ENCODE results near the gene NR3C1. TPM values are rescaled to one million over a fixed set of nuclear protein-coding genes. Genes with fewer than 3 reads are reported as not detected.

NR3C1 gene
- polyA plus RNA-seq, 1 donor (not counting 4 experiments of a cell fraction or from before 2014, with no cell fraction given): 30.7 TPM

DNA sequence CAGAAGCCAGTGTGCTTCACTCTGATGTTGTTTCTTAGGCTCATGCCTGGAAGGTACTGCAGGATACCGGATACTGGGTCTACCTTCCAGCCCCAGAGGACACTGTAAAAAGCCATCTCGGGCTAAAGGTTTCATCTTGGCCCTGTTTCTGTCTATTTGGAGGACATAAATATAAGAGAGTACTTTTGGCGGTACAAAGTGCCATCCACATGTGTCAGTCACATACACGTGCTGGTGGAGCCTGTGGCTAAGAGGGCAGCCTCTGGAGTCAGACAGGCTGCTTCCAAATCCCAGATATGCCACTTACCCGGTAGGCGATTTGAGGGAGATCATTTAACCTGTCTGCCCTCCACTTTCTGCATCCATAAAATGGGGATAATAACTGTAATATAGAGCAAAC is 160.4 kb downstream of the NR3C1 start:
- Histone ChIP-seq H3K79me2 (ENCODE audit: control insufficient read depth, insufficient read depth, low read length) (no peaks in the 10 kb centered on the region), H3K9me1 (ENCODE audit: control insufficient read depth, extremely low read depth, insufficient read depth, low read length) (no peaks in the 10 kb centered on the region), H3K4me3 (ENCODE audit: control insufficient read depth in 2 of 3, extremely low read depth in 1 of 3, insufficient read depth in 2 of 3, low read depth in 1 of 3, low read length in 3 of 3) (no peak overlapping the region), H3K4me2 (ENCODE audit: control insufficient read depth, extremely low read depth, insufficient read depth, low read depth, low read length) (peak overlapping the region; percentile 87), H3K27ac (ENCODE audit: control insufficient read depth, insufficient read depth, low read length) (peak overlapping the region; percentile 99), H3K4me1 (ENCODE audit: control insufficient read depth, extremely low read depth, insufficient read depth, low read length) (peaks cover 52% of the 10 kb centered on the region), H3K9ac (ENCODE audit: control insufficient read depth, extremely low read depth, insufficient read depth, low read length) (peak overlapping the region; percentile 42), H3K9me3 (ENCODE audit: control insufficient read depth, low read depth, low read length) (no peaks in the 10 kb centered on the region), H3K27me3 (ENCODE audit: control insufficient read depth, extremely low read depth, insufficient read depth, low read length) (no peaks in the 10 kb centered on the region), H3K36me3 (ENCODE audit: control insufficient read depth in 2 of 2, extremely low read depth in 1 of 2, insufficient read depth in 2 of 2, low read length in 2 of 2) (no peaks in the 10 kb centered on the region), H2AFZ (ENCODE audit: control insufficient read depth, low read length) (no peak overlapping the region), H4K20me1 (ENCODE audit: control insufficient read depth, extremely low read depth, insufficient read depth, low read length) (no peaks in the 10 kb centered on the region)
- FAIRE-seq (peak; percentile 34), DNase-seq (ENCODE audit: low read depth, low spot score) (no peak)
- TF ChIP-seq, protein P1, sequence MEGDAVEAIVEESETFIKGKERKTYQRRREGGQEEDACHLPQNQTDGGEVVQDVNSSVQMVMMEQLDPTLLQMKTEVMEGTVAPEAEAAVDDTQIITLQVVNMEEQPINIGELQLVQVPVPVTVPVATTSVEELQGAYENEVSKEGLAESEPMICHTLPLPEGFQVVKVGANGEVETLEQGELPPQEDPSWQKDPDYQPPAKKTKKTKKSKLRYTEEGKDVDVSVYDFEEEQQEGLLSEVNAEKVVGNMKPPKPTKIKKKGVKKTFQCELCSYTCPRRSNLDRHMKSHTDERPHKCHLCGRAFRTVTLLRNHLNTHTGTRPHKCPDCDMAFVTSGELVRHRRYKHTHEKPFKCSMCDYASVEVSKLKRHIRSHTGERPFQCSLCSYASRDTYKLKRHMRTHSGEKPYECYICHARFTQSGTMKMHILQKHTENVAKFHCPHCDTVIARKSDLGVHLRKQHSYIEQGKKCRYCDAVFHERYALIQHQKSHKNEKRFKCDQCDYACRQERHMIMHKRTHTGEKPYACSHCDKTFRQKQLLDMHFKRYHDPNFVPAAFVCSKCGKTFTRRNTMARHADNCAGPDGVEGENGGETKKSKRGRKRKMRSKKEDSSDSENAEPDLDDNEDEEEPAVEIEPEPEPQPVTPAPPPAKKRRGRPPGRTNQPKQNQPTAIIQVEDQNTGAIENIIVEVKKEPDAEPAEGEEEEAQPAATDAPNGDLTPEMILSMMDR (optimal IDR thresholded peaks at IDR 0.05 in 1 of 3, IDR thresholded peaks at IDR 0.05 in 1 of 3, conservative IDR thresholded peaks at IDR 0.05 in 1 of 3; ENCODE audit: extremely low read depth in 1 of 3, insufficient read depth in 2 of 3, low read length in 3 of 3): no peak
- TF ChIP-seq EZH2 (IDR thresholded peaks at IDR 0.05; ENCODE audit: low read length): no peak
- dilution Hi-C loops (cut with MboI; ENCODE audit: extremely low pct_ligation_motif_present, low sequenced_read_pairs): no loop called here

DNA sequence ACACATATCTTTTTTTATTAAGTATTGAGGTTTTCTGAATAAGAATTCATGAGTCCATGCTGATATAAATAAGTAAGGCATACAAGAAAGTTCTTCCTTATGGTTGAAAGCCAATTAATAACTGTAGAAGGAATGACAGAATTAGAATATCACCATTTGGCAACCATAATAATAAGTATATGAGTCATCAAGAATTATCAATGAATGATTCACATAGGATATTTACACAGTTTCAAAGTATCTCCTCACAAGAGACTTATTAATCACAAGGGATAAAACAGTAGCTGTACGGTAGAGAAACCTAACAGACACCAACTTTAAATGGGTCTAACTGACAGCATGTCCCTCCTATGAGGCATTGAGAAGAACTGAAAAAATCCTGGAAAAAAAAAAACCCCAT is 161.6 kb downstream of the NR3C1 start:
- Histone ChIP-seq H3K27me3 (ENCODE audit: control insufficient read depth, extremely low read depth, insufficient read depth, low read length) (no peaks in the 10 kb centered on the region), H3K4me2 (ENCODE audit: control insufficient read depth, extremely low read depth, insufficient read depth, low read depth, low read length) (peak overlapping the region; percentile 61), H3K9me3 (ENCODE audit: control insufficient read depth, low read depth, low read length) (no peaks in the 10 kb centered on the region), H3K4me3 (ENCODE audit: control insufficient read depth in 2 of 3, extremely low read depth in 1 of 3, insufficient read depth in 2 of 3, low read depth in 1 of 3, low read length in 3 of 3) (no peak overlapping the region), H3K9ac (ENCODE audit: control insufficient read depth, extremely low read depth, insufficient read depth, low read length) (peak overlapping the region; percentile 18), H4K20me1 (ENCODE audit: control insufficient read depth, extremely low read depth, insufficient read depth, low read length) (no peaks in the 10 kb centered on the region), H3K4me1 (ENCODE audit: control insufficient read depth, extremely low read depth, insufficient read depth, low read length) (peaks cover 52% of the 10 kb centered on the region), H3K36me3 (ENCODE audit: control insufficient read depth in 2 of 2, extremely low read depth in 1 of 2, insufficient read depth in 2 of 2, low read length in 2 of 2) (no peaks in the 10 kb centered on the region), H3K9me1 (ENCODE audit: control insufficient read depth, extremely low read depth, insufficient read depth, low read length) (no peaks in the 10 kb centered on the region), H2AFZ (ENCODE audit: control insufficient read depth, low read length) (no peak overlapping the region), H3K79me2 (ENCODE audit: control insufficient read depth, insufficient read depth, low read length) (no peaks in the 10 kb centered on the region), H3K27ac (ENCODE audit: control insufficient read depth, insufficient read depth, low read length) (peak overlapping the region; percentile 99)
- FAIRE-seq (peak; percentile 23), DNase-seq (ENCODE audit: low read depth, low spot score) (no peak)
- TF ChIP-seq EZH2 (IDR thresholded peaks at IDR 0.05; ENCODE audit: low read length): no peak
- TF ChIP-seq, protein P1 (optimal IDR thresholded peaks at IDR 0.05 in 1 of 3, IDR thresholded peaks at IDR 0.05 in 1 of 3, conservative IDR thresholded peaks at IDR 0.05 in 1 of 3; ENCODE audit: extremely low read depth in 1 of 3, insufficient read depth in 2 of 3, low read length in 3 of 3): no peak
- dilution Hi-C loops (cut with MboI; ENCODE audit: extremely low pct_ligation_motif_present, low sequenced_read_pairs): no loop called here

Data from keratinocyte (primary cell).